Skeletal muscle satellite cell (primary cell): ENCODE results near the gene TNFRSF6B.
A peak's percentile ranks its signal among the peaks of the same experiment; 100 is the strongest.
"Not testable (repeated sequence)": the region's sequence is repeated elsewhere in the genome, so short reads cannot be mapped to it uniquely, and the experiment has no call there.

ENCODE experiments used
- H3K27me3 ChIP-seq: 2 replicates; pipeline ENCODE4 v1.7.0; 2013; ENCODE audit warnings: low read length; ENCODE audit not compliant: control insufficient read depth, insufficient read depth
- H3K36me3 ChIP-seq: 2 replicates; pipeline ENCODE4 v1.7.0; 2013; ENCODE audit warnings: mild to moderate bottlenecking, control low read depth, low read length; ENCODE audit not compliant: insufficient read depth
- H3K4me1 ChIP-seq: 2 replicates; pipeline ENCODE4 v1.7.0; 2013; ENCODE audit warnings: low read length; ENCODE audit not compliant: control insufficient read depth, insufficient read depth
- H3K4me2 ChIP-seq: 2 replicates; pipeline ENCODE4 v1.7.0; 2013; ENCODE audit warnings: mild to moderate bottlenecking, low read length
- H3K4me3 ChIP-seq: 2 replicates; pipeline ENCODE4 v1.7.0; 2013; ENCODE audit warnings: low read length
- H3K9ac ChIP-seq: 2 replicates; pipeline ENCODE4 v1.7.0; 2013; ENCODE audit warnings: mild to moderate bottlenecking, low read depth, low read length, moderate library complexity
- H3K9me3 ChIP-seq: replicated peaks from 2 replicates; pipeline ENCODE4 v1.7.0; 2013; ENCODE audit warnings: mild to moderate bottlenecking, control low read depth, low read length

Gene TNFRSF6B

GRCh38 chr20:63657260-63657936, 39.1 kb upstream of the TNFRSF6B start:
- H3K27me3 ChIP-seq, result no peaks in the 10 kb centered on the region
- H3K36me3 ChIP-seq, result peaks cover 20% of the 10 kb centered on the region
- H3K4me2 ChIP-seq, result peak overlapping the region; percentile 97
- H3K4me1 ChIP-seq, result peaks cover 25% of the 10 kb centered on the region
- peak overlapping the region; percentile 91 for H3K9ac ChIP-seq
- H3K9me3 ChIP-seq, result no peaks in the 10 kb centered on the region
- peak overlapping the region; percentile 99 for H3K4me3 ChIP-seq

- H3K9ac ChIP-seq, result peak within 1 kb of the TSS; percentile 91
- H3K4me2 ChIP-seq, result peak within 1 kb of the TSS; percentile 97
- H3K27me3 ChIP-seq, result no peaks in the 10 kb centered on the region
- peaks cover 26% of the 10 kb centered on the region for H3K36me3 ChIP-seq
- H3K4me1 ChIP-seq, result peaks cover 19% of the 10 kb centered on the region
- H3K4me3 ChIP-seq, result peak within 1 kb of the TSS; percentile 99
- no peaks in the 10 kb centered on the region for H3K9me3 ChIP-seq
Observed at GRCh38 chr20:63657937-63658748, 38.3 kb upstream of the TNFRSF6B start, which contains the start of gene RTEL1. RTEL1 (plus strand) TSS chr20:63658312; CDS start chr20:63659403, 1,091 bp downstream.

- Histone ChIP-seq H3K9ac (peak overlapping the region; percentile 91), H3K36me3 (peaks cover 32% of the 10 kb centered on the region), H3K4me3 (peak overlapping the region; percentile 99), H3K4me2 (peak overlapping the region; percentile 97), H3K4me1 (peaks cover 19% of the 10 kb centered on the region), H3K9me3 (no peaks in the 10 kb centered on the region), H3K27me3 (no peaks in the 10 kb centered on the region)
Observed at GRCh38 chr20:63658749-63659187, 37.7 kb upstream of the TNFRSF6B start.

- no peaks in the 10 kb centered on the region for H3K9me3 ChIP-seq
- H3K27me3 ChIP-seq, result no peaks in the 10 kb centered on the region
- peak overlapping the region; percentile 99 for H3K4me3 ChIP-seq
- peaks cover 38% of the 10 kb centered on the region for H3K36me3 ChIP-seq
- peaks cover 19% of the 10 kb centered on the region for H3K4me1 ChIP-seq
- peak overlapping the region; percentile 91 for H3K9ac ChIP-seq
- H3K4me2 ChIP-seq, result peak overlapping the region; percentile 97
Observed at GRCh38 chr20:63659370-63659769, 37.1 kb upstream of the TNFRSF6B start.

GRCh38 chr20:63660174-63660573, 36.3 kb upstream of the TNFRSF6B start:
- H3K4me1 ChIP-seq, result peaks cover 19% of the 10 kb centered on the region
- H3K4me3 ChIP-seq, H3K27me3 ChIP-seq, H3K4me2 ChIP-seq, H3K9ac ChIP-seq, H3K9me3 ChIP-seq: not testable (repeated sequence)
- peaks cover 38% of the 10 kb centered on the region for H3K36me3 ChIP-seq

GRCh38 chr20:63660622-63661021, 35.8 kb upstream of the TNFRSF6B start:
- no peaks in the 10 kb centered on the region for H3K9me3 ChIP-seq
- no peak overlapping the region for H3K4me2 ChIP-seq
- no peak overlapping the region for H3K4me3 ChIP-seq
- H3K4me1 ChIP-seq, result peaks cover 19% of the 10 kb centered on the region
- no peak overlapping the region for H3K9ac ChIP-seq
- peaks cover 39% of the 10 kb centered on the region for H3K36me3 ChIP-seq
- no peaks in the 10 kb centered on the region for H3K27me3 ChIP-seq

GRCh38 chr20:63661108-63661507, 35.3 kb upstream of the TNFRSF6B start:
- Histone ChIP-seq H3K27me3 (no peaks in the 10 kb centered on the region), H3K36me3 (peaks cover 44% of the 10 kb centered on the region), H3K9me3 (no peaks in the 10 kb centered on the region), H3K4me2 (no peak overlapping the region), H3K4me1 (peaks cover 19% of the 10 kb centered on the region), H3K4me3 (no peak overlapping the region), H3K9ac (no peak overlapping the region)

- H3K9ac ChIP-seq, result no peak overlapping the region
- H3K36me3 ChIP-seq, result peaks cover 50% of the 10 kb centered on the region
- no peak overlapping the region for H3K4me3 ChIP-seq
Observed at GRCh38 chr20:63661959-63662812, 34.3 kb upstream of the TNFRSF6B start.

GRCh38 chr20:63662813-63663189, 33.7 kb upstream of the TNFRSF6B start:
- H3K9ac ChIP-seq, result no peak overlapping the region
- H3K4me2 ChIP-seq, result no peak overlapping the region
- no peaks in the 10 kb centered on the region for H3K27me3 ChIP-seq
- peaks cover 57% of the 10 kb centered on the region for H3K36me3 ChIP-seq
- H3K4me1 ChIP-seq, result peaks cover 10% of the 10 kb centered on the region
- H3K4me3 ChIP-seq, result no peak overlapping the region
- H3K9me3 ChIP-seq, result no peaks in the 10 kb centered on the region

More at GRCh38 chr20:63661959-63662812, 34.3 kb upstream of the TNFRSF6B start:
- Histone ChIP-seq H3K9me3 (no peaks in the 10 kb centered on the region), H3K4me2 (no peak overlapping the region), H3K27me3 (no peaks in the 10 kb centered on the region), H3K4me1 (peaks cover 17% of the 10 kb centered on the region)

- no peaks in the 10 kb centered on the region for H3K27me3 ChIP-seq
- peaks cover 9% of the 10 kb centered on the region for H3K4me1 ChIP-seq
- H3K9ac ChIP-seq, result no peak overlapping the region
- no peak overlapping the region for H3K4me2 ChIP-seq
- peaks cover 57% of the 10 kb centered on the region for H3K36me3 ChIP-seq
- no peaks in the 10 kb centered on the region for H3K9me3 ChIP-seq
- H3K4me3 ChIP-seq, result no peak overlapping the region
Observed at GRCh38 chr20:63663332-63664066, 33.0 kb upstream of the TNFRSF6B start.
